ENCODE measurements around the gene TFAP2C.

- TF ChIP-seq MAX (IDR thresholded peaks at IDR 0.05): no peak
- no peak for TF ChIP-seq EZH2 (IDR thresholded peaks at IDR 0.05)
- no peak for TF ChIP-seq POLR2AphosphoS5 (IDR thresholded peaks at IDR 0.05; ENCODE audit: low read depth, low read length)
- no peak for TF ChIP-seq POLR2A (IDR thresholded peaks at IDR 0.05; ENCODE audit: borderline replicate concordance, extremely low read depth, insufficient read depth, insufficient read length)
- no peak for TF ChIP-seq RAD21 (IDR thresholded peaks at IDR 0.05; ENCODE audit: low read depth)
- no peak for TF ChIP-seq CBX3 (IDR thresholded peaks at IDR 0.05; ENCODE audit: low read depth)
- TF ChIP-seq SIN3A (IDR thresholded peaks at IDR 0.05; ENCODE audit: low read depth): no peak
- TF ChIP-seq CTCF (IDR thresholded peaks at IDR 0.05 in 2 of 3, conservative IDR thresholded peaks at IDR 0.05 in 1 of 3; ENCODE audit: borderline replicate concordance in 1 of 3, insufficient read depth in 1 of 3, low read depth in 2 of 3, low read length in 2 of 3): no peak
Observed at GRCh38 chr20:56627122-56628014, 1.7 kb upstream of the TFAP2C start.
